ENCODE measurements around the gene WDR5.

WDR5 gene

GRCh38 chr9:134170532-134171315, 34.8 kb downstream of the WDR5 start:
- intact Hi-C loops (cut with DNase I) = loop anchor here (1.0 to 10.0 kb wide), 2 partner anchors 154 to 273 kb away; partner anchors contain the start of gene RXRA
- DNase-seq = peak in 1 of 10 donors; percentile 77

GRCh38 chr9:134171316-134172197, 35.7 kb downstream of the WDR5 start:
- intact Hi-C loops (cut with DNase I) = loop anchor here (10.0 kb wide), 1 partner anchor 153 kb away; the partner anchor contains the start of gene RXRA
- DNase-seq = no peak

GRCh38 chr9:134172198-134173126, 36.6 kb downstream of the WDR5 start:
- DNase-seq = no peak
- intact Hi-C loops (cut with DNase I) = loop anchor here (10.0 kb wide), 1 partner anchor 152 kb away; the partner anchor contains the start of gene RXRA

GRCh38 chr9:134173127-134174072, 37.5 kb downstream of the WDR5 start:
- DNase-seq = no peak
- intact Hi-C loops (cut with DNase I) = loop anchor here (10.0 kb wide), 1 partner anchor 151 kb away; the partner anchor contains the start of gene RXRA

GRCh38 chr9:134174073-134174449, 38.2 kb downstream of the WDR5 start:
- intact Hi-C loops (cut with DNase I) = loop anchor here (10.0 kb wide), 1 partner anchor 151 kb away; the partner anchor contains the start of gene RXRA
- peak in 3 of 10 donors; percentile 29 to 34 (median 31) for DNase-seq

- intact Hi-C loops (cut with DNase I) = loop anchor here (10.0 kb wide), 1 partner anchor 150 kb away; the partner anchor contains the start of gene RXRA
- DNase-seq = peak in 2 of 10 donors; percentile 23 to 39
These were observed 38.8 kb downstream of the WDR5 start for GRCh38 chr9:134174526-134175290.

GRCh38 chr9:134175291-134175807, 39.5 kb downstream of the WDR5 start:
- intact Hi-C loops (cut with DNase I) = loop anchor here (10.0 kb wide), 1 partner anchor 149 kb away; the partner anchor contains the start of gene RXRA
- DNase-seq = peak in 2 of 10 donors; percentile 9 to 42

GRCh38 chr9:134175808-134176598, 40.1 kb downstream of the WDR5 start:
- intact Hi-C loops (cut with DNase I) = loop anchor here (10.0 kb wide), 1 partner anchor 149 kb away; the partner anchor contains the start of gene RXRA
- peak in 5 of 10 donors; percentile 8 to 88 (median 72) for DNase-seq

GRCh38 chr9:134176599-134176968, 40.7 kb downstream of the WDR5 start:
- no peak for DNase-seq
- intact Hi-C loops (cut with DNase I) = loop anchor here (10.0 kb wide), 1 partner anchor 148 kb away; the partner anchor contains the start of gene RXRA

- DNase-seq = no peak
- intact Hi-C loops (cut with DNase I) = loop anchor here (10.0 kb wide), 1 partner anchor 148 kb away; the partner anchor contains the start of gene RXRA
These were observed 41.3 kb downstream of the WDR5 start for GRCh38 chr9:134177186-134177585.

GRCh38 chr9:134177624-134178393, 41.9 kb downstream of the WDR5 start:
- intact Hi-C loops (cut with DNase I) = loop anchor here (10.0 kb wide), 1 partner anchor 147 kb away; the partner anchor contains the start of gene RXRA
- peak in 4 of 10 donors; percentile 2 to 82 (median 46) for DNase-seq

GRCh38 chr9:134178394-134178767, 42.5 kb downstream of the WDR5 start:
- intact Hi-C loops (cut with DNase I) = loop anchor here (10.0 kb wide), 1 partner anchor 146 kb away; the partner anchor contains the start of gene RXRA

GRCh38 chr9:134178768-134179551, 43.1 kb downstream of the WDR5 start:
- DNase-seq = peak in 4 of 10 donors; percentile 16 to 88 (median 79)
- intact Hi-C loops (cut with DNase I) = loop anchor here (10.0 kb wide), 1 partner anchor 146 kb away; the partner anchor contains the start of gene RXRA

More at GRCh38 chr9:134178394-134178767, 42.5 kb downstream of the WDR5 start:
- DNase-seq = peak in 2 of 10 donors; percentile 63 to 75

GRCh38 chr9:134179595-134179917, 43.7 kb downstream of the WDR5 start:
- peak in 2 of 10 donors; percentile 9 to 43 for DNase-seq
- intact Hi-C loops (cut with DNase I) = loop anchor here (10.0 kb wide), 1 partner anchor 145 kb away; the partner anchor contains the start of gene RXRA
